GM12873 (cell line): ENCODE measurements around the gene SMC5.

Source experiments
- TF ChIP-seq, protein P1 (sequence below): IDR thresholded peaks from 2 replicates; pipeline ENCODE4 v1.5.1; 2012; ENCODE audit warnings: low read depth, mild to moderate bottlenecking, moderate library complexity, low read length, control low read depth; ENCODE audit not compliant: insufficient read depth; ENCODE audit errors: missing control alignments

The SMC5 gene

GRCh38 chr9:70362952-70363351 lies 104.2 kb downstream of the SMC5 start:
- TF ChIP-seq, protein P1, sequence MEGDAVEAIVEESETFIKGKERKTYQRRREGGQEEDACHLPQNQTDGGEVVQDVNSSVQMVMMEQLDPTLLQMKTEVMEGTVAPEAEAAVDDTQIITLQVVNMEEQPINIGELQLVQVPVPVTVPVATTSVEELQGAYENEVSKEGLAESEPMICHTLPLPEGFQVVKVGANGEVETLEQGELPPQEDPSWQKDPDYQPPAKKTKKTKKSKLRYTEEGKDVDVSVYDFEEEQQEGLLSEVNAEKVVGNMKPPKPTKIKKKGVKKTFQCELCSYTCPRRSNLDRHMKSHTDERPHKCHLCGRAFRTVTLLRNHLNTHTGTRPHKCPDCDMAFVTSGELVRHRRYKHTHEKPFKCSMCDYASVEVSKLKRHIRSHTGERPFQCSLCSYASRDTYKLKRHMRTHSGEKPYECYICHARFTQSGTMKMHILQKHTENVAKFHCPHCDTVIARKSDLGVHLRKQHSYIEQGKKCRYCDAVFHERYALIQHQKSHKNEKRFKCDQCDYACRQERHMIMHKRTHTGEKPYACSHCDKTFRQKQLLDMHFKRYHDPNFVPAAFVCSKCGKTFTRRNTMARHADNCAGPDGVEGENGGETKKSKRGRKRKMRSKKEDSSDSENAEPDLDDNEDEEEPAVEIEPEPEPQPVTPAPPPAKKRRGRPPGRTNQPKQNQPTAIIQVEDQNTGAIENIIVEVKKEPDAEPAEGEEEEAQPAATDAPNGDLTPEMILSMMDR, result no peak

DNA sequence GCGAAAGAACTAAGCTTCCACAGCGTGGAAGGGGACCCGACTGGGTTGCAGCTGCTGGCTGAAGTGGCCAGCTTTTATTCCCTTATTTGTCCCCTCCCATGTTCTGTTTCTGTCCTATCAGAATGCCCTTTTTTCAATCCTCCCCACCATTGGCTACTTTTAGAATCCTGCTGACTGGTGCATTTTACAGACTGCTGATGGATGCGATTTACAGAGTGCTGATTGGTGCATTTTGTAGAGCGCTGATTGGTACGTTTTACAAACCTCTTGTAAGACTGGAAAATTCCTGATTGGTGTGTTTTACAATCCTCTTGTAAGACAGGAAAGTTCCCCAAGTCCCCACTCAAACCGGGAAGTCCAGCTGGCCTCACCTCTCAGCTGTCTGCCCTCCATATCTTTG lies 105.0 kb downstream of the SMC5 start:
- TF ChIP-seq, protein P1, result no peak

- TF ChIP-seq, protein P1, result no peak
These were observed 108.6 kb downstream of the SMC5 start for GRCh38 chr9:70367305-70367930.

DNA sequence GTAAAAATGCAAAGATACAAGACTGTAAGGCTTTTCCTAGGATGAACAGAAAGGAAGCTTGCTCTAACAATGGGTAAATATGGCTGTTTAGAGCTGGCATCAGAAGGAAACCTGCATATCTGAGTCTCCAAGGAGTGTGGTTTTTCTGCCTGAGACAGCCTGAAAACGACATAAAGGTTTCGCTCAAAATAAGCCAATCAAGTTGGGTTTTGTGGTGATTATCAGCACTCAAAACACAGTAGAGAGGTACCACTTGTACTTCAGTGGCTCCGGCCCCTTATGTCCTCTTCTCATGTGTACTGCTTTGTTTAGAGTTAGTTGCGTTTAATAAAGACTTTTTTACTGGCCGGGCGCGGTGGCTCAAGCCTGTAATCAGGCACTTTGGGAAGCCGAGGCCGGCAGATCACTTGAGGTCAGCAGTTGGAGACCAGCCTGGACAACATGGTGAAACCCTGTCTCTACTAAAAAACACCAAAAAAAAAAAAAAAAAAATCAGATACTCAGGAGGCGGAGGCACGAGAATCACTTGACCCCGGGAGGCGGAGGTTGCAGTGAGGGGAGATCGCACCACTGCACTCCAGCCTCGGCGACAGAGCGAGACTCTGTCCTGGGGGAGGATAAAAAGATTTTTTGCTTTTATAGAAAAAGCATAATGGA lies 116.3 kb downstream of the SMC5 start:
- TF ChIP-seq, protein P1, result no peak

DNA sequence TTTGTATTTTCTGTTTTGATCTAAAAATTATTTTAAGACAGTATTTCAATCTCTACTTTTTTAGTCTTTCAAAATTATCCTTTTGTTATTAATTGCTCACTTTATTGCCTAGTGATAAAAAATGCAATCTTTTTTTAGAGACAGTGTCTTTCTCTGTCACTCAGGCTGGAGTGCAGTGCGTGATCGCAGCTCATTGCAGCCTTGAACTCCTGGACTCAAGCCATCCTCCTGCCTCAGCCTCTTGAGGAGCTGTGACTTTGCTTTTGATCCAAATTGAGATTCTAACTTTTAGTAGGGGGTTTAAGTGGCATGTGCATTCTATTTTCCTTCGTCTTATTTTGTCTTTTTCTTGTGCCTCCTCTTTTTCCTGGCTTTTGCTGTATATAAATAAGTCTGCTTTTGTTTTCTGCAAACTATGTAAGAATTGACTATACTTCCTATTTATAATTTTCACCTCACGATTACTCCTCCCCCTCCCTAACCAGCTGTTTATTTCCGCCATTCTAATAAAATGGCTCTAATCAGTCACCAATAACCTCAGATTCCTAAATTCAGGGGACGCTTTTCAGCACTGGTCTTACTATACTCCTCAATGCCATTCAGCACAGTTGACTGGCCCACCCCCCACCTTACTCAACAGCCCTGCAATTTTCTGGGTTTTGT lies 123.4 kb downstream of the SMC5 start:
- TF ChIP-seq, protein P1, result no peak

- TF ChIP-seq, protein P1, result no peak
These were observed 124.2 kb downstream of the SMC5 start for GRCh38 chr9:70382709-70383605.

- TF ChIP-seq, protein P1, result no peak
These were observed 126.6 kb downstream of the SMC5 start for GRCh38 chr9:70385426-70385825.
